Adrenal gland (tissue), 12 donors: ENCODE data around the gene FAM149B1. TPM values are rescaled to one million over a fixed set of nuclear protein-coding genes. Genes with fewer than 3 reads are reported as not detected.

Experiments used
- DNase-seq, 7 donors: peaks; one replicate each; pipeline ENCODE4 v3.0.0-alpha.2; 2019 to 2020
- H3K27ac ChIP-seq, 5 donors: fragments of 200-600 bp; sonication (generic) in 4 of 5; 1 replicate in 3 of 5; 2 replicates in 2 of 5; pipeline versions ENCODE4 v1.5.1 to v1.8.0; 2016 to 2020; ENCODE audit warnings: mild to moderate bottlenecking in 1 of 5
- H3K27me3 ChIP-seq: fragments of 200-600 bp; 2 replicates; pipeline ENCODE4 v1.8.0; 2021
- H3K36me3 ChIP-seq, 2 donors: fragments of 200-600 bp; replicated peaks in 1 of 2; 1 replicate in 1 of 2; 2 replicates in 1 of 2; pipeline versions ENCODE4 v1.5.1 to v1.8.0; 2018 to 2022
- H3K4me1 ChIP-seq, 2 donors: fragments of 200-600 bp; replicated peaks in 1 of 2; 1 replicate in 1 of 2; 2 replicates in 1 of 2; pipeline versions ENCODE4 v1.5.1 to v1.8.0; 2018 to 2021
- H3K4me3 ChIP-seq, 4 donors: fragments of 200-600 bp; sonication (generic) in 3 of 4; one replicate each; pipeline ENCODE4 v1.5.1; 2016 to 2018
- H3K9me3 ChIP-seq, 3 donors: fragments of 200-600 bp; sonication (generic) in 1 of 3; replicated peaks in 1 of 3; 1 replicate in 2 of 3; 2 replicates in 1 of 3; pipeline versions ENCODE4 v1.5.1 to v1.8.0; 2016 to 2021
- POLR2A ChIP-seq, 2 donors: fragments of 450-650 bp; IDR thresholded peaks; one replicate each; pipeline ENCODE4 v1.6.1; 2017; ENCODE audit warnings: antibody characterized with exemption in 2 of 2, mild to moderate bottlenecking in 2 of 2, moderate library complexity in 1 of 2
- WGBS, 4 donors: extraction: QIAGEN DNeasy Blood & Tissue Kit in 2 of 4; methylation state at CpG; one replicate each; pipeline versions ENCODE4 v1.1.5 to v1.1.7; 2013 to 2017; 5-methylcytosine and 5-hydroxymethylcytosine counted together
- intact Hi-C, 2 donors: fragments of 100-400 bp; cut with DNase I; formaldehyde crosslinking; loops; one replicate each; pipeline versions ENCODE4 v1.14.1 to v1.15.0; 2022 to 2023
- polyA plus RNA-seq, 3 donors: library from polyadenylated mRNA; stranded (reverse); fragments of 200-250 nt in 2 of 3; fragments of 350-450 nt in 1 of 3; fragmentation: Illumina TruSeq in 1 of 3; extraction: RNeasy Lipid Tissue Mini Kit (QIAGEN cat#74804) in 1 of 3; gene quantifications; one replicate each; pipeline ENCODE4 v1.2.3, GENCODE V29; 2013 to 2014
- total RNA-seq, 9 donors: library from RNA; depleted of rRNA in 4 of 9; stranded (reverse); fragments of >200 nt in 4 of 9; fragments of 120-200 nt in 1 of 9; fragmentation: NEBNext Ultra II Directional in 1 of 9; extraction: Animal tissue kit (Norgen Biotek cat#: 25700) in 1 of 9; gene quantifications; one replicate each; pipeline versions ENCODE4 v1.1.0 to v1.2.4, GENCODE V29; 2013 to 2023
- TF ChIP-seq, protein P1 (sequence below), 6 experiments: fragments of 450-650 bp in 4 of 6; fragments of 200-600 bp in 2 of 6; sonication (generic) in 1 of 6; IDR thresholded peaks; 1 replicate in 5 of 6; 2 replicates in 1 of 6; pipeline versions ENCODE4 v1.5.1 to v1.8.0; 2016 to 2021; ENCODE audit warnings: antibody characterized with exemption in 6 of 6, mild to moderate bottlenecking in 2 of 6, moderate library complexity in 1 of 6
- donor health status: healthy with polysubstance abuse.
- donor health status: Bipolar disorder and iron deficiency.
- donor health status: DM: yes; HTN: yes; CAD: no.
- donor health status: DM: no; HTN: no; CAD: no.
- donor health status: DM: no; HTN: no; CAD: no.
- donor health status: DM: yes; HTN: yes; CAD: no.

Gene FAM149B1
- total and polyA plus RNA-seq, 12 donors = 10.9 to 36.7 (median 20.1) TPM

DNA sequence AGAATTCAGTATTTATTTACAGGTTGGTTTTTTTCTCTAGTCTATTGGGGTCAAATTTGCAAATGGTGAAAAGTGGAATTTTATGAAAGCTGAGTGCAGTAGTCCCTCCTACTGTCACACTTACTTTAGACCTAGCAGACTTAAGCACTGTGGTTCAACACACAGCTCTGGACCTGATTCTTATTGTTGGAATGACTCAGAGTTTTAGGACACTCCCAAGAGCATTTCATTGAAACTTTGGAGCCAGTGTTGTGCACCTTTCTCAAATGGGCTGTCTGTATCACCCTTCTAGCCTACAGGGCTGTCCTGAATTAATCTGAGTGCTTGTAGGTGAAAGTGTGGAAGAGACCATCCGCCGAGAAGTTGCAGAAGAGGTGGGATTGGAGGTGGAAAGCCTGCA, 41.6 kb upstream of the FAM149B1 start:
- H3K4me1 ChIP-seq = no peaks in the 10 kb centered on the region
- no peak for DNase-seq
- H3K27ac ChIP-seq = no peak overlapping the region
- H3K27me3 ChIP-seq = no peaks in the 10 kb centered on the region
- intact Hi-C loops = no loop called here
- 83 to 100% (median 98%) methylated on average over 2 of the region's 2 CpGs for WGBS, 4 donors
- H3K36me3 ChIP-seq = peaks cover 0 to 21% of the 10 kb centered on the region in 2 donors
- no peak overlapping the region for H3K4me3 ChIP-seq
- TF ChIP-seq, protein P1, sequence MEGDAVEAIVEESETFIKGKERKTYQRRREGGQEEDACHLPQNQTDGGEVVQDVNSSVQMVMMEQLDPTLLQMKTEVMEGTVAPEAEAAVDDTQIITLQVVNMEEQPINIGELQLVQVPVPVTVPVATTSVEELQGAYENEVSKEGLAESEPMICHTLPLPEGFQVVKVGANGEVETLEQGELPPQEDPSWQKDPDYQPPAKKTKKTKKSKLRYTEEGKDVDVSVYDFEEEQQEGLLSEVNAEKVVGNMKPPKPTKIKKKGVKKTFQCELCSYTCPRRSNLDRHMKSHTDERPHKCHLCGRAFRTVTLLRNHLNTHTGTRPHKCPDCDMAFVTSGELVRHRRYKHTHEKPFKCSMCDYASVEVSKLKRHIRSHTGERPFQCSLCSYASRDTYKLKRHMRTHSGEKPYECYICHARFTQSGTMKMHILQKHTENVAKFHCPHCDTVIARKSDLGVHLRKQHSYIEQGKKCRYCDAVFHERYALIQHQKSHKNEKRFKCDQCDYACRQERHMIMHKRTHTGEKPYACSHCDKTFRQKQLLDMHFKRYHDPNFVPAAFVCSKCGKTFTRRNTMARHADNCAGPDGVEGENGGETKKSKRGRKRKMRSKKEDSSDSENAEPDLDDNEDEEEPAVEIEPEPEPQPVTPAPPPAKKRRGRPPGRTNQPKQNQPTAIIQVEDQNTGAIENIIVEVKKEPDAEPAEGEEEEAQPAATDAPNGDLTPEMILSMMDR (IDR thresholded peaks at IDR 0.05) = no peak
- TF ChIP-seq POLR2A (IDR thresholded peaks at IDR 0.05) = no peak
- H3K9me3 ChIP-seq = no peaks in the 10 kb centered on the region

DNA sequence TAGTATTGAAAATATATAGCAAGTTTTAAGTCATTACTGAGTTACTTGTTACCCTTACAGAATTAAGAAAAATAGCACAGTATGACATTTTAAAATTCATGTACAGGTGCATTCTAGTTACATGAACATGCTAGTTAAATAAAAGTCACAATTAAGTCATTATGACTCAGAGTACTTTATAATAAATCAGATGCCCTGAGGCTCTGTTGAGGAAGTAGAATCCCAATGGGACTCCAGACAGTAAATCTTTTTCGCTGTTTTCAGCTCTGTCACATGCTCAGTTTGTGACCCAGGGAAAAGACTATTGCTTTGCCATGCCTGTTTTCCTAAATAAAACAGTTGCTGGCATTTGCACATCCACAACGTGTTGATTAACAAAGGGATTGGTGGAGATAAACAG, 36.6 kb upstream of the FAM149B1 start:
- Histone ChIP-seq H3K4me3 (no peak overlapping the region), H3K4me1 (peaks cover 0 to 9% of the 10 kb centered on the region in 2 donors), H3K27ac (peak overlapping the region in 1 of 5 donors; percentile 5), H3K9me3 (no peaks in the 10 kb centered on the region), H3K27me3 (no peaks in the 10 kb centered on the region), H3K36me3 (peaks cover 0 to 66% of the 10 kb centered on the region in 2 donors)
- intact Hi-C loops = no loop called here
- TF ChIP-seq, protein P1 (IDR thresholded peaks at IDR 0.05) = no peak
- TF ChIP-seq POLR2A (IDR thresholded peaks at IDR 0.05) = no peak
- no peak for DNase-seq
- 30 to 52% (median 46%) methylated on average over 2 of the region's 2 CpGs for WGBS, 4 donors

DNA sequence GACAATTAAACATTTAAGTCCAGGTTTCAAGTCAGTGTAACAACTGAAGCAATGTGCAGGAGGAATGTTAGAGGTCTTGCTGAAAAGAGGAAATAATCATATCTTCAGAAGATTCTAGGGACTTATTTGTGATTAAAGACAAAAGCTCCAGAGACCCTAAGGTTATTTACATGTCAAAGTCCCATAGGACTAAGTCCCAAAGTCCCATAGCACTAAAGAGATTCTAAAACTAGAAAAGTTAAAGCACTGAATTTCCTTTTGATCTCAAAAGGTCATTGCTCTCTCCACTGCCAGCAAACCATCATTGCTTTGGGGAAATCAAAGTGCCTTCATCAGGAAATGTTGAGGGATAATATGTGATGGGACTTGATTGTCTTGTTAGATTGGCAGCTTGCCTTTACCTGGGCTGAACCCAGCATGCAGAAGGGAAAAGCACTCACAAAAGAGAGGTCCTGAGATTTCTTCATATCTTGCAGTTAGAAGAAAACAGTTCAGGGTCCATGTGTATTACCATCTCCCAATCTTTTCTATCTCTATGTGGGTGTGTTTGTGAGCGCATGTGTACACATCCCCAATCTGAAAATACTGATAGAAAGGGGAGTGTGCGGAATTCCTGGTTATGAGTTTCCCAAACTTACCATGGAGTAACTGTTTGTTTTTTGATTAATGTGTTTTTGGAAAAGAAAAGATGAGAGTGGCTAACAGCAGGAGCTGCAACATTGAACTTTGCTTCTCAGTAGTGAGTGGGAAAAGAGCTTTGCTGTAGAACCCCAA, 35.8 kb upstream of the FAM149B1 start:
- Histone ChIP-seq H3K27ac (peak overlapping the region in 1 of 5 donors; percentile 5), H3K4me3 (no peak overlapping the region), H3K36me3 (peaks cover 0 to 66% of the 10 kb centered on the region in 2 donors), H3K4me1 (peaks cover 0 to 9% of the 10 kb centered on the region in 2 donors), H3K9me3 (no peaks in the 10 kb centered on the region), H3K27me3 (no peaks in the 10 kb centered on the region)
- intact Hi-C loops = no loop called here
- WGBS, 4 donors = 92 to 100% (median 98%) methylated on average over 2 of the region's 2 CpGs
- TF ChIP-seq, protein P1 (IDR thresholded peaks at IDR 0.05) = no peak
- TF ChIP-seq POLR2A (IDR thresholded peaks at IDR 0.05) = no peak
- DNase-seq = no peak

DNA sequence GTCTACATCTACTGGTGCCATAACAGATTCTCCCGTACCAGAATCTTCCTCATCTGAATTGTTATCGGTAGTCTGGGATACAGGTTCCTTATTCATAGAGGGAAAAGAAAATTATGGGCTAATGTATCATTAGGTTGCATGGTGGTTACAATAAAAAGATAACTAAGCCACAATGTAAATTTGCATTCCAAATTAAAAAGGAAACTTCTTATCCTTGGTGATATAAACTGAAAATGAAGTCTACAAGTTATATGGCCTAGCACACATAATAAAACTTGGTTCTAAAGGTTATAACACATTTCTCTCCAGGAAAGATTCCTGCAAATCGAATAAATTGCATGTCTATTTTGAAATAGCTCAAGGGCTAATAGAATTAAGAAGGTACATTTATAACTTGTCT, 33.2 kb upstream of the FAM149B1 start:
- intact Hi-C loops = no loop called here
- no peak overlapping the region for H3K4me3 ChIP-seq
- H3K4me1 ChIP-seq = peaks cover 0 to 9% of the 10 kb centered on the region in 2 donors
- H3K27me3 ChIP-seq = no peaks in the 10 kb centered on the region
- H3K27ac ChIP-seq = no peak overlapping the region
- H3K36me3 ChIP-seq = peaks cover 0 to 78% of the 10 kb centered on the region in 2 donors
- 91 to 96% (median 92%) methylated on average over 3 of the region's 3 CpGs for WGBS, 4 donors
- TF ChIP-seq, protein P1 (IDR thresholded peaks at IDR 0.05) = no peak
- TF ChIP-seq POLR2A (IDR thresholded peaks at IDR 0.05) = no peak
- H3K9me3 ChIP-seq = no peaks in the 10 kb centered on the region
- no peak for DNase-seq
